Epidermal melanocyte (primary cell): ENCODE data around the gene RNF135.
"Not testable (repeated sequence)": the region's sequence is repeated elsewhere in the genome, so short reads cannot be mapped to it uniquely, and the experiment has no call there.

Source experiments
- DNase-seq: peaks from one replicate; pipeline ENCODE4 v3.0.0; 2011; ENCODE audit warnings: low spot score; ENCODE audit not compliant: insufficient read length

The RNF135 gene, protein sequence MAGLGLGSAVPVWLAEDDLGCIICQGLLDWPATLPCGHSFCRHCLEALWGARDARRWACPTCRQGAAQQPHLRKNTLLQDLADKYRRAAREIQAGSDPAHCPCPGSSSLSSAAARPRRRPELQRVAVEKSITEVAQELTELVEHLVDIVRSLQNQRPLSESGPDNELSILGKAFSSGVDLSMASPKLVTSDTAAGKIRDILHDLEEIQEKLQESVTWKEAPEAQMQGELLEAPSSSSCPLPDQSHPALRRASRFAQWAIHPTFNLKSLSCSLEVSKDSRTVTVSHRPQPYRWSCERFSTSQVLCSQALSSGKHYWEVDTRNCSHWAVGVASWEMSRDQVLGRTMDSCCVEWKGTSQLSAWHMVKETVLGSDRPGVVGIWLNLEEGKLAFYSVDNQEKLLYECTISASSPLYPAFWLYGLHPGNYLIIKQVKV

GRCh38 chr17:30970831-30971567 is at the start of gene RNF135:
RNF135 (plus strand) TSS chr17:30971039; CDS start chr17:30971074, 35 bp downstream.
- DNase-seq = peak; percentile 97

DNA sequence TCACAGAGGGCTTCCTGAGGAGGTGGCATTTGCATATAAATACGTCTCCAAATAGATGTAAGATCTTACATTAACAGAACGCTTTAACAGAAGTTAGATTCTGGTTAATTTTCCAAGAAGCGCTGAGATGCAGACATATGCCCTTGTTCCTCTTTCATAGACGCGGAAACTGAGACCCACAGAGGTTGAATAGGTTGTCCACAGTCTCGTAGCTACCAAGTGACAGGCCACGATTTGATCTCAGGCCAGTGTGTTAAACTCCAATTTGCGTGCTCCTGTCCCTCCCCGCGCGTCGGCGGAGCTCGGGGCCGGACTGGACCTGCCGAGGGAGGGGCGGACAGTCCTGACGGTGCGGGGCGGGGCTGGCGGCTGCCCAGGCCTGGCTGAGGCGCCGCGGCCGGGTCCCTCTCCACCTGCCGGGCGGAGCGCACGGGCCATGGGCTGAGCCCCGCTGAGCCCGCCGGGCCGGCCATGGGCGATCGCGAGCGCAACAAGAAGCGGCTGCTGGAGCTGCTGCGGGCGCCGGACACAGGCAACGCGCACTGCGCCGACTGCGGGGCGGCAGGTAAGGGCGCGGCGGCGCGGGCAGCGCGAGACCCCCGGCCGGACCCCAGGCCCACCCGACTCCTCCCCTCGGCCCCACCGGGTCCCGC is 49.2 kb upstream of the RNF135 start, which contains the start of gene ADAP2:
Gene ADAP2 (plus strand): TSS at position 402 of the 653 bp plus-strand sequence. CDS start 70 bp downstream, at position 472.
- DNase-seq = no peak

DNA sequence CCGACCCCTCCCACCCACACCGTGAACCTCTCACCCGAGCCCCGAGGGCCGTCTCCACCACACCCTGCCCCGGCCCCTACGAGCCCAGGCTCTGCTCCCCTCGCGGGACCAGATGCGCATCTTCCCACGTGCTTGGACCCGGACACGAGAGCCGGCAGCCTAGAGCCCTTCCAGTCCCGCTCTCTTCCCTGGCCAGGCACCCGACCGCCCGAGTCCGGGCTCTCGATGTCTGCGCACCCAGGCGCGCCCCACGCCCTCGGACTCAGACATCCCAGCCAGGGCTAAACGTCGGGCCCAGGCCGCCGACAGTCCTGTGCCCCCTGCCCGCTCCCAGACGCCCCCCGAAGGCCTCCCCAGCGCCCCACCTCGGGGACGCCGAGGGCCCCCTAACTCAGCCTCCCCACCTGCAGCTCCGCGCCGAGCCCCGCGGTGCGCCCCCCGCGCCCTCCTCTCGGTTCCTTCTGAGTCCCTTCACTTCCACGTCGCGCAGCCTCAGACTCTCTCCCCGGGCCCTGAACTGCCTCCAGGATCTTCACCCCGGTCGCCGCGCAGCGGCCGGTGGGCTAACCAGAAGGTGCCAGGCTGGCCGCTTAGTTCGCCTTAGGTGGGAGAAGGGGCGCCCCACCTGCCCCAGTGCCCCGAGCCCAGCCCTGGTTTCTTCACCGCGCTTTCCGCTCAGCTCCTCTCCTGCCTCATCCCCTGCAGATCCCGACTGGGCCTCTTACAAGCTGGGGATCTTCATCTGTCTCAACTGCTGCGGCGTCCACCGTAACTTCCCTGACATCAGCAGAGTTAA is 48.4 kb upstream of the RNF135 start:
- no peak for DNase-seq

DNA sequence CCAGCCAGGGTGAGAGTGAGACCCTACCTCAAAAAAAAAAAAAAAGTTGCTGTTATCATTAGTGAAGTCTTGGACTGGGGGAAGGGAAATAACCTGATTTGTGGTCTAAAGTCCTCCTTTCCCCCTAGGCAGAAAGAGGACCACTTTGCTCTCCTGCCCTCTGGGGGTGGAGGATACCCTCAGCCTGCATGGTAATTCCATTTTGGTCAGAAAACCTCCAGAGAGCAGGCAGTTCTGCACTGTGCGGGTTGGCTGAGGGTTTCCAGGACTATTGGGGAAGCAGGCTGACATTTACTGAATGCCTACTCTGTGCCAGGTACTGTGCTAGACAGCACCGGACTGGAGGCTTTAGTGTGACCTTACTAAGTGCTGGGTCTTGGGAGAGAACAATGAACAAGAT is 46.5 kb upstream of the RNF135 start:
- no peak for DNase-seq

GRCh38 chr17:30926516-30926915 is 44.3 kb upstream of the RNF135 start:
- no peak for DNase-seq

- no peak for DNase-seq
These were observed 43.1 kb upstream of the RNF135 start for GRCh38 chr17:30927756-30928155.

DNA sequence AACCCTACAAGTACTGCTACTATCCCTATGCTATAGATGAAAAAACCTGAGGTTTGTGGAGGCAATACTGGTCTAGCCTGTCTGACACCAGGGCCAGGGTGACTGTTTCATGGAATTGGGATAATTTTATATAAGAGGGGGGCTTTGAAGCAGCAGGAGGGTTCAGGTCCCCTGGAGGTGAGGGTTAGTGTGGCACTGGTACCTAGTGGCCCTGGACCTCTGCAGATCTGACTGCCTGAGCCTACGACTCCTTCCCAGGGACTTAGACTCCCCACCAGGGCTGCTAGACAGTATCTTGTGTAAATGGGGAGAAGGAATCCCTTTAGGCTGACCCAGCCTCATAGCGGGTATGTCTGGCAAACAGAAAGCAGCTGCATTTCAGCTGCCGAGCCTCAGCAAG is 42.3 kb upstream of the RNF135 start:
- no peak for DNase-seq

DNA sequence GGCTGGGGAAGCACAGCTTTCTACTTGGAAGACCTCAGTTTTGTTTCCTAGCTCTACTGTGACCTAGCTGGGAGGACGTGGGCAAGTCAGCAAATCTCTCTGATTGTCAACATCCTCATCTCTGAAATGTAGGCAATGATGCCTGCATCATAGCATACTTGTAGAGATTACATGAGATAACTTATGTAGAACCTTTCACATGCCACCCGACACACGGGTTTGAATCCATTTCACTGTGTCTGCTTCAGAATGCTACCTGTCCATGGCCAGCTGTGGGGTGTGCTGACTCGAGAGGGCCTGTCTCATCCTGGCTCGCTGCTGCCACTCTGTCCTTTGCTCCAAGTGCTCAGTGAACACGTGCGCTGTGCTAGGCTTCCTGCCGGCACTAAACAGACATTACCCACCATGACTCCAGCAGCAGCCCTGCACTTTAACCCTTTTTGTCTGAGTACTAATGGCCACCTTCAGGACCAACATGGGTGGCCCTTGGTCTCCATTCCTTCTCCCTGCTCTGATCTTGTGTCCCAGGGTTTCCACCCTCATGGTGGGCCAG is 41.7 kb upstream of the RNF135 start:
- DNase-seq = no peak

GRCh38 chr17:30929861-30930260 is 41.0 kb upstream of the RNF135 start:
- not testable (repeated sequence) for DNase-seq

- no peak for DNase-seq
These were observed 40.3 kb upstream of the RNF135 start for GRCh38 chr17:30930495-30930894.

DNA sequence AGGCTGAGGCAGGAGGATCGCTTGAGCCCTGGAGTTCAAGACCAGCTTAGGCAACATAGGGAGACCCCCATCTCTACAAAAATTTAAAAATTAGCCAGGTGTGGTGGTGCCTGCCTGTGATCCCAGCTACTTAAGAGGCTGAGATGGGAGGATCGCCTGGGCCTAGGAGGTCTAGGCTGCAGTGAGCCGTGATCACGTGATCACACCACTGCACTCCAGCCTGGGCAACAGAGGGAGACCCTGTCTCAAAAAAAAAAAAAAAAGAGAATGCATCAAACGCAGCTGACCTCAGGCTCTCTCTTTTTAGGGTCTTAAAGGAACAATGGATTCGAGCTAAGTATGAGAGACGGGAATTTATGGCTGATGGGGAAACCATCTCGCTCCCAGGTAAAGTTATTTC is 39.3 kb upstream of the RNF135 start:
- not testable (repeated sequence) for DNase-seq

- DNase-seq = no peak
These were observed 36.9 kb upstream of the RNF135 start for GRCh38 chr17:30933966-30934365.

DNA sequence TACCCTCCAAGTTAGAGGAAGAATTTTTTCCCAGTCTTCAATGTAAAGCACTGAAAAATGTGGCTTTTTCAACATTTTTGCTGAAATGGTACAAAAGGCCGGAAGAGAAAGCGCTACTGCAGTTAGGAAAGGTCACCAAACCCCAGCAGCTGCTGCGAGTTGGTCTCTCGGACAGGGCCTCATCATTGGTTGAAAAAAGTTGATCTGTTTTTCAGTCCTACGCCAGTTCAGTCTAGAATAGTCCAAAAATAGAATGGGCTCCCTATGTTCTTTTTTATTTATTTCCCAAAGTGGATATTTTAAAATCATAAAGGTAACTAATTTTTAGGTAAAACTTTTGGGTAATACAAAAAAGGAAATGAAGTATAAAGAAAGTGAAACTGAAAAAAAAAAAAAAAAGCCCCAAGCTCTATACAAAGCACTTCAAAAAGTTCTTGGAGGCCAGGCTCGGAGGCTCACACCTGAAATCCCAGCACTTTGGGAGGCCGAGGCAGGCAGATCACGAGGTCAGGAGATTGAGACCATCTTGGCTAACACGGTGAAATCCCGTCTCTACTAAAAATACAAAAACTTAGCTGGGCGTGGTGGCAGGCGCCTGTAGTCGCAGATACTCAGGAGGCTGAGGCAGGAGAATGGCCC is 31.7 kb upstream of the RNF135 start:
- DNase-seq = no peak

GRCh38 chr17:30942308-30943079 is 28.3 kb upstream of the RNF135 start:
- no peak for DNase-seq

DNA sequence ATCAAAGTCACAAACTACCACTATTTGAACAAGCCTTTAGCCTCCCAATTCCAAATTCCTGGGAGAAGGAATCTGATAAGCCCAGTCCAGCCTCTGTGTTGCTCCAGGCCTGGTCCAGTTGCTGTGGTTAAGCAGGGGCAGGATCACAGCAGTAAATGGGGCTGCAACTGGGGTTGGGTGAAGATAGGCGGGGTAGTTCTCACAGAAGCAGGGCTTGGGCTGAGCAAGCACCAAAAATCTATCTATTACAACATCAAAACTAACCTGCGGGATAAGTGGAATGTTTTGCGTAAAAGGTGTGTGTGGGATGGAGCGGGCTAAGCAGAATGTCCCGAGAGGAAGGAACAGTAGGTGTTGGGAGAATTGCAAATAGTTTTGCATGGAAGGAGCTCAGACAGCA is 23.0 kb upstream of the RNF135 start:
- no peak for DNase-seq

GRCh38 chr17:30950189-30950588 is 20.6 kb upstream of the RNF135 start:
- DNase-seq = no peak

DNA sequence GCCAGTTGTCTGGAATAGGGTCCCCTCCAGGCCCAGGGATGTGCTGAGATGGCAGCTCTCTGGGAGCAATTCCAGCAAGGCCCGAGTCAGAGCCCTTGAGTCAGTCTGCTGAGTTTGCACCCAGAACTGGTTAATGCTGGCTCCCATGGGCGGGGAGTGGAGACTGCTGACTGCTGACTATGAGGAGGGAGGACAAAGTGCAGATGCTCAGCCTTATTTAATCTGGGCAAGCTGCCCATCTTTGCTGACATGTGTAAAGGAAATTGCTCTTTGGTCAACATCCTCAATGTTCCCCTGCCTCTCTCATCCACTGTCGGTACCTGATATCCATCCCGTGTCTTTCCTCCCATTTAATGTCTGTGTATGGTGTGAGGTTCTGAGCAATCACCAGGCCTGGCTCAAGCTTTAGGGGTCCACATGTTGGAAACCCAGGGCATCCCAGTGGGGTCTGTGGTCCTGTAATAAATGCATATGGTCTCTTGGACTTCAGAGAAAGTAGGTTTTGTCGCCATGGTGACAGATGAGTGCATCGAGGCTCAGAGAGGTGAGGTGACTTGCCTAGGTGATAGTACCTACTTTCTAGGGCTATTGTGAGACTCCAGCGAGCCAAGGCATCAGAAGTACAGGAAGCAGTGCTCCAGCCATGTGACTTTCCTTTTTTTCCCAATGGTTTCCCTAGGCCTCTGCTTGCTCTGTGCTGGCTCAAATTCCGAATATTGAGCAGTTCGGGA is 20.0 kb upstream of the RNF135 start:
- no peak for DNase-seq

DNA sequence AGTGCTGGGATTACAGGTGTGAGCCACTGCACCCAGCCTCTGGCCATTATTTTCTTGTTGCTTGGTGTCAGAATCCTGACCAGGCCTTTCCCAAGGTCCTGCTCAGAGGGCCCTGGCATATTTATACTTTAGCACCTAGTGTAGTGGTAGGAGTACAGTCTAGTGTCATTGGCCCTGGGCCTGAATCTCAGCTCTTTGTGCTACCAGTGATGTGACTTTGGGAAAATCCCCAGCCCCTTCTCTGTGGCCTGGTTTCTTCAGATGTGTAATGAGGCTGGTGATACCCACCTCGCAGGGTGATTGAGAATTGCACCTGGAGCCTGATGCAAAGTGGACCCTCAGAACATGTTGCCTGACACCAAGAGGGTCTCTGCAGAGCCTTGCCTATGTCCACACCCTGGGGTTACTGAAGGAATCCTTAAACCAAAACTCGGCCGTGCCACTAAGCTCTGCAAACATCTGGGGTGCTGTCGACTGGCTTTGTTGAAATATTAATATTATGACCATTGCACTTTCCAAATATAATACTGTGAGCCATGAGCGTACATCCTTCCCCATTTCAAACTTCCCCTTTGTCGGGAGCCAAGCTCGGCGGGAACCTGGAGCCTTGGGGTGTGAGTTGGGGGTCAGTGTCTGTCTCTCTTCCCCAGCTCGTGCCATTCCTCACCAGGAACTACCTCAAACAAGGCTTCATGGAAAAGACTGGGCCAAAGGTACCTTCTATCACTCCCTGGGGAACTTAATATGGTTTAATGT is 18.0 kb upstream of the RNF135 start:
- no peak for DNase-seq
